Loucy (cell line): ENCODE measurements around the gene XXYLT1.

Experiments
- H2AFZ ChIP-seq: fragments of 200-600 bp; sonication (generic); 2 replicates; pipeline ENCODE4 v1.6.0; 2016; ENCODE audit warnings: antibody characterized with exemption, mild to moderate bottlenecking, low read length, moderate library complexity
- H3F3A ChIP-seq: fragments of 200-600 bp; 2 replicates; pipeline ENCODE4 v1.6.0; 2016; ENCODE audit warnings: antibody characterized with exemption, low read depth, mild to moderate bottlenecking
- H3K27me3 ChIP-seq: fragments of 200-600 bp; sonication (generic); 2 replicates; pipeline ENCODE4 v1.6.1; 2014; ENCODE audit warnings: low read length, mild to moderate bottlenecking; ENCODE audit not compliant: insufficient read depth, poor library complexity, severe bottlenecking
- H3K36me3 ChIP-seq: fragments of 200-600 bp; sonication (generic); 2 replicates; pipeline ENCODE4 v1.6.1; 2016; ENCODE audit warnings: low read length; ENCODE audit not compliant: insufficient read depth
- H3K4me1 ChIP-seq: fragments of 200-600 bp; sonication (generic); 2 replicates; pipeline ENCODE4 v1.5.1; 2014; ENCODE audit warnings: low read length, mild to moderate bottlenecking; ENCODE audit not compliant: insufficient read depth, poor library complexity, severe bottlenecking
- H3K4me2 ChIP-seq: fragments of 200-600 bp; sonication (generic); 2 replicates; pipeline ENCODE4 v1.6.0; 2014; ENCODE audit warnings: antibody characterized with exemption, low read length, low read depth, mild to moderate bottlenecking; ENCODE audit not compliant: poor library complexity, severe bottlenecking
- H3K4me3 ChIP-seq: fragments of 200-600 bp; sonication (generic); 2 replicates; pipeline ENCODE4 v1.5.1; 2014; ENCODE audit warnings: low read length, mild to moderate bottlenecking, mixed read lengths; ENCODE audit not compliant: poor library complexity, severe bottlenecking
- H3K79me2 ChIP-seq: fragments of 200-600 bp; sonication (generic); 2 replicates; pipeline ENCODE4 v1.6.1; 2014; ENCODE audit warnings: low read length; ENCODE audit not compliant: insufficient read depth
- H3K9ac ChIP-seq: fragments of 200-600 bp; sonication (generic); 2 replicates; pipeline ENCODE4 v1.6.0; 2014; ENCODE audit warnings: mild to moderate bottlenecking, low read depth, low read length, moderate library complexity; ENCODE audit not compliant: poor library complexity, severe bottlenecking
- H3K9me2 ChIP-seq: fragments of 200-600 bp; sonication (generic); replicated peaks from 2 replicates; pipeline ENCODE4 v1.6.1; 2016; ENCODE audit warnings: low read depth, low read length, mixed read lengths
- H3K9me3 ChIP-seq: fragments of 200-600 bp; sonication (generic); 2 replicates; pipeline ENCODE4 v1.6.1; 2014; ENCODE audit warnings: mild to moderate bottlenecking, antibody characterized with exemption, low read length, low read depth; ENCODE audit not compliant: insufficient read depth
- H4K20me1 ChIP-seq: fragments of 200-600 bp; sonication (generic); 2 replicates; pipeline ENCODE4 v1.6.0; 2014; ENCODE audit warnings: antibody characterized with exemption, low read length, mild to moderate bottlenecking; ENCODE audit not compliant: insufficient read depth, poor library complexity, severe bottlenecking
- EZH2phosphoT487 ChIP-seq: fragments of 200-600 bp; IDR thresholded peaks from 2 replicates; pipeline ENCODE4 v1.6.1; 2018; ENCODE audit warnings: antibody characterized with exemption, mild to moderate bottlenecking, moderate library complexity, borderline replicate concordance
- TF ChIP-seq, protein P1 (sequence below): fragments of 200-600 bp; sonication (generic); conservative IDR thresholded peaks from 2 replicates; pipeline ENCODE4 v1.5.1; 2014; ENCODE audit warnings: mild to moderate bottlenecking, antibody characterized with exemption, low read length

Gene XXYLT1

DNA sequence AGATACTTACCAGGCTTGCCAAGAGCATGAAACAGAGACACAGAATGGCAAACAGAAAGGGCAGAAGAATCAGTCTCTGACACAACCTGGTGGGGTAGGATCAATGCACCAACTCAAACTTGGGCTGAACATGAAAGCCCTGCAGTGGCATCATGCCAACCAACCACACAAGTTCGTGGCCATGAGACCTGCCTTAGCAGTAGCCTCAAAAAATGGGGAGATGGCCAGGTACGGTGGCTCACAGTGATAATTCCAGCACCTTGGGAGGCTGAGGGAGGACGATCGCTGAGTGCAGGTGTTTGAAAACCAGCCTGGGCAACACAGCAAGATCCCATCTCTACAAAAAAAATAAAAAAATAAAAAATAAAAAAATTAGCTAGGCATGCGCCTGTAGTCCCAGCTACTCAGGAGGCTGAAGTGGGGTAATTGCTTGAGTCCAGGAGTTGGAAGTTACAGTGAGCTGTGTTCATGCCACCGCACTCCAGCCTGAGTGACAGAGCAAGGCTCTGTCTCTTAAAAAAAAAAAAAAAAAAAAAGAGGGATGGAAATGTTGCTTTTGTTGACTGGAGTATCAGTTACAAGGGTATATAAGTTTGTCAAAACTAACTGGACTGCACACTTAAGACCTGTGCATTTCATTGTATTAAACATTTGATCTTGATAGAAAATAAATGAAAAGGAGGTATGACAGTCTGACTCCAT is 93.4 kb downstream of the XXYLT1 start:
- no peak overlapping the region for H3K9ac ChIP-seq
- H3K79me2 ChIP-seq: peaks cover 16% of the 10 kb centered on the region
- H3K36me3 ChIP-seq: peaks cover 10% of the 10 kb centered on the region; the same call in 1 of the 2 replicates
- H4K20me1 ChIP-seq: no peaks in the 10 kb centered on the region
- no peak overlapping the region for H3K4me3 ChIP-seq
- no peak overlapping the region for H3K4me2 ChIP-seq
- TF ChIP-seq, protein P1, sequence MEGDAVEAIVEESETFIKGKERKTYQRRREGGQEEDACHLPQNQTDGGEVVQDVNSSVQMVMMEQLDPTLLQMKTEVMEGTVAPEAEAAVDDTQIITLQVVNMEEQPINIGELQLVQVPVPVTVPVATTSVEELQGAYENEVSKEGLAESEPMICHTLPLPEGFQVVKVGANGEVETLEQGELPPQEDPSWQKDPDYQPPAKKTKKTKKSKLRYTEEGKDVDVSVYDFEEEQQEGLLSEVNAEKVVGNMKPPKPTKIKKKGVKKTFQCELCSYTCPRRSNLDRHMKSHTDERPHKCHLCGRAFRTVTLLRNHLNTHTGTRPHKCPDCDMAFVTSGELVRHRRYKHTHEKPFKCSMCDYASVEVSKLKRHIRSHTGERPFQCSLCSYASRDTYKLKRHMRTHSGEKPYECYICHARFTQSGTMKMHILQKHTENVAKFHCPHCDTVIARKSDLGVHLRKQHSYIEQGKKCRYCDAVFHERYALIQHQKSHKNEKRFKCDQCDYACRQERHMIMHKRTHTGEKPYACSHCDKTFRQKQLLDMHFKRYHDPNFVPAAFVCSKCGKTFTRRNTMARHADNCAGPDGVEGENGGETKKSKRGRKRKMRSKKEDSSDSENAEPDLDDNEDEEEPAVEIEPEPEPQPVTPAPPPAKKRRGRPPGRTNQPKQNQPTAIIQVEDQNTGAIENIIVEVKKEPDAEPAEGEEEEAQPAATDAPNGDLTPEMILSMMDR: no peak
- TF ChIP-seq EZH2phosphoT487: no peak
- H3K9me3 ChIP-seq: no peaks in the 10 kb centered on the region
- H3K4me1 ChIP-seq: peaks cover 35% of the 10 kb centered on the region
- H3K9me2 ChIP-seq: no peaks in the 10 kb centered on the region
- no peaks in the 10 kb centered on the region for H3K27me3 ChIP-seq
- H3F3A ChIP-seq: no peaks in the 10 kb centered on the region
- no peak overlapping the region for H2AFZ ChIP-seq

DNA sequence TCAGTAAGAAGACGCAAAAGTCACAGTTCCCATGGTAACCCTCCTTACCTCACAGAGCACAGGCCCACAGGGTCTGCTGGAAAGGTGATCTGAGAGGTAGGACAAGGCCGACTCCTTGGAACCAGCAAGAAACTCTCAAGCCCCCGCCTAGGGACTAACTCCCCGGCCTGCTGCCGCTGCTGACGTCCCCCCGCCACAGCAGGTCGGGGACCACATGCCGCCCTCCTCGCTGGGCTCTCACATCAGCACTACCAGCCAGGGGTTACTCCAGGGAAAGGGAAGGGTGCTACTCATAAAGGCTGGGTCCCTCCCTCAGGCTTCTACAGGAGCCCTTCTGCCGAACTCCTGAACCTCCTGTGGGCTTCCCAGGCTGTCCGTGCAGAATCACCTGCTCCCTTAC is 94.2 kb downstream of the XXYLT1 start:
- Histone ChIP-seq H2AFZ (no peak overlapping the region), H3K9me2 (no peaks in the 10 kb centered on the region), H3K79me2 (peaks cover 16% of the 10 kb centered on the region), H4K20me1 (no peaks in the 10 kb centered on the region), H3K27me3 (no peaks in the 10 kb centered on the region), H3K4me1 (peaks cover 27% of the 10 kb centered on the region), H3K9ac (no peak overlapping the region), H3F3A (no peaks in the 10 kb centered on the region), H3K9me3 (no peaks in the 10 kb centered on the region), H3K4me2 (no peak overlapping the region), H3K36me3 (peaks cover 10% of the 10 kb centered on the region; the same call in 1 of the 2 replicates), H3K4me3 (no peak overlapping the region)
- TF ChIP-seq, protein P1: no peak
- no peak for TF ChIP-seq EZH2phosphoT487

DNA sequence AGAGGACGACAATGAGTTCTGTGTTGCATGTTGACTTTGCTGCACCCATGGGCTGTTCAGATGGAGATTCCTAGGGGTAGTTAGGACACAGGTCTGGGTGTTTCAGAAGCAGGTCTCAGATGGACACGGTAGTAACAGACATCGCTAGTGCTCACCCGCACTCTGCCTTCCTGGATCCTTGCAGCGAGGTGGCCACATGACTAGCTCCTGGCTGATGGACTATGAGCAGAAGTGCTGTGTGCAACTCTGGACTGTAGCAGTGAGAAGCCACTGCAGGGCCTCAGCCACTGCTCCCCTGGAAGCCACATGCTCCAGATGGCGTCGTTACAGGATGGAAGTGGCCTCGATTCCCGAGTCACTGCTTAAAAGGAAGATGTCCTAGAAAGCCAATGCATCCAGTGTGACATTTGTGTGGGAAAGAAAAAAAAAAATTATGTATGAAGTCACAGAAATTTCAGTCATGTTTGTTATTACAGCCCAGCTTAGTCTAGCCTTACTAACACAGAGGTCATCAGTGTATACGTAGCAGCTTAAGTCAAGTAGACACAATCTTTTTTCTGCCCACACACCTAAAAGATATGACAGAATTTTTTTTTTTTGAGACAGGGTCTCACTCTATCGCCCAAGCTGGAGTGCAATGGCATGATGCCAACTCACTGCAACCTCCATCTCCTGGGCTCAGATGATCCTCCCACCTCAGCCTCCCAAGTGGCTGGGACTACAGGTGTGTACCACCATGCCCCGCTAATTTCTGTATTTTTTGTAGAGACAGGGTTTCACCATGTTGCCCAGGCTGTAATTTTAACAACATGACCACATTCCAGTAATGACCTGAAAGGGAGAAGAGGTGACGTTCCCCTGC is 95.3 kb downstream of the XXYLT1 start:
- H3K27me3 ChIP-seq: no peaks in the 10 kb centered on the region
- H3K4me2 ChIP-seq: no peak overlapping the region
- TF ChIP-seq EZH2phosphoT487: no peak
- TF ChIP-seq, protein P1: no peak
- H3K79me2 ChIP-seq: peaks cover 8% of the 10 kb centered on the region; the same call in 1 of the 2 replicates
- H3K9me3 ChIP-seq: no peaks in the 10 kb centered on the region
- H4K20me1 ChIP-seq: no peaks in the 10 kb centered on the region
- H3K9me2 ChIP-seq: no peaks in the 10 kb centered on the region
- H3K4me1 ChIP-seq: peaks cover 18% of the 10 kb centered on the region
- H3K36me3 ChIP-seq: peaks cover 10% of the 10 kb centered on the region; the same call in 1 of the 2 replicates
- no peak overlapping the region for H3K9ac ChIP-seq
- no peaks in the 10 kb centered on the region for H3F3A ChIP-seq
- no peak overlapping the region for H3K4me3 ChIP-seq
- H2AFZ ChIP-seq: no peak overlapping the region
